Measurements from ENCODE around the gene CLDN7.

Gene CLDN7

GRCh38 chr17:7262192-7262934 lies at the start of gene CLDN7:
Gene CLDN7 (minus strand): TSS chr17:7262478. CDS start chr17:7262043, 435 bp downstream.
- DNase-seq = peak; percentile 31 to 68

DNA sequence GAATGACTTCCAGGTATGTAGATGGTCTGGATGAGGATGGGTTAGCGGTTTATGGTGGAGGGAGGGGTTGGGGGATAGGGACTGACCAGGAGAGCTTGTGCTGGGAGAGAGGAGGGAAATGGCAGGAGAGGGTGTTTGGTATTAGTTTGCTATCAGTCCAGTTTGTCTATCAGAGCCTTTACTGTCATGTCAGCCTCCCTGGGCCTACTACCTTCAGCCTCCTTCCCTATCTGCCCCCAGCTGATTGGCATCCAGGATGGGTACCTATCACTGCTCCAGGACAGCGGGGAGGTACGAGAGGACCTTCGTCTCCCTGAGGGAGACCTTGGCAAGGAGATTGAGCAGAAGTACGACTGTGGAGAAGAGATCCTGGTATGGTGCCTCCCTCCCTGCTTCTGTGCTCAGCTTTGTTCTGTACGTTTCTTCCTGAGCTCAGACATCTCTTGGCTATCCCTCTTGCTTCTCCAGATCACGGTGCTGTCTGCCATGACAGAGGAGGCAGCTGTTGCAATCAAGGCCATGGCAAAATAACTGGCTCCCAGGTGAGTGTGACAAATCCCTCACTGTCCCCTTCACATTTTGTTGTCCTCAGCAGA lies 48.9 kb upstream of the CLDN7 start:
- no peak for DNase-seq

DNA sequence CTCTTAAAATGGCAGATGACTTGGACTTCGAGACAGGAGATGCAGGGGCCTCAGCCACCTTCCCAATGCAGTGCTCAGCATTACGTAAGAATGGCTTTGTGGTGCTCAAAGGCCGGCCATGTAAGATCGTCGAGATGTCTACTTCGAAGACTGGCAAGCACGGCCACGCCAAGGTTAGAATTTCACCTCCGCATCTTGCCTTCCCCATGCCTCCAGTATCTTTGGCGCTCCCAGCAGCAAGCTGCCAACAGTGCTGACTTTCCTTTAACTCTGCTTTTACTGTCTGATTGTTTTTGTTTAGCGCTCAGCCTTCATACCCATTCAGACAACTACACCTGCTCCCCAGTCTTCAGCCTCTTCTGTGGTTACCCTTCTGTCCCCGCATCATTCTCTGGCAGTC lies 47.4 kb upstream of the CLDN7 start:
- no peak for DNase-seq

- DNase-seq = peak in 1 of 2 experiments; percentile 26
Observed at GRCh38 chr17:7308625-7309433, 46.6 kb upstream of the CLDN7 start.

DNA sequence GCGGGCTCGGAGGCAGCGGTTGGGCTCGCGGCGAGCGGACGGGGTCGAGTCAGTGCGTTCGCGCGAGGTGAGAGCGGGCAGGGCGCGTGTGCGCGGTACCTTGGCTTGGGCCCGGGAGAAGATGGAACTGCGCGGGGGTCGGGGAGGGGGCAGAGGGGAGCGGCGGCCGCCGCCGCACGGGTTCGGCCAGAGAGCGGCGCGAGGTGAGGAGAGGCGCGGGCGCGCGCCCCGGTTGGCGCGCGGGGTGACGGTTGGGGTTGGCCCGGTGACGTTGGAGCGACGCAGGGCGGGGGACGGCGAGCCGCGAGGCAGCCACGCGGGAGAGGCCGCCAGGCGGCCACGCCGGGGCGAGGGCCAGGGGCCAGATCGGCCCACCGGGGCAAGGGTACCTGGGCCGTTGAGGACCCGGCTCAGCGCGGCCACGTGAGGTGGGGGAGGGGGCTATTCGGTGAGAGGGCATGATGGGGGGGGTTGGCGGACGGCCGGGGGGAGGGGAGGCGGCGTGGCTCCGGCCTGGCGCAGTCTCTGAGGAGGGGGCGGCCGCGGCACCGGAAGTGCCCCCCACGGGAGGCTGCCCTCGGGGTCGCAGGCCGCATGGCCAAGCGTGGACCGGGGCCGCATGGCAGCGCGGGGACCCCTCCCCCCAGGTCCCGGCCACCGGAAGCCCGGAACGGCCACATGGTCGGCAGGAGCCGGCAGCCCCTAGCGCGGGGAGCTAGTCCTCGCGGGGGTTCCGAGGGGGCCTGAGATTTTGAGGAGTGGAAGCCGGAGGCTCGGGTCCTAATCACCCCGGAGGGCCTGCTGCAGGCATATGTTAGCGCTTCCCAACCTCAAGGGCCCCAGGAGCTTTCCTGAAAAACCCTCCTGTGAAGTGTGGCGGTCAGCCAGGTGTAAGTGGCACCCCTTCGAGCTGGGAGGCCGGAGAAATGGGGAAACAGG lies 45.7 kb upstream of the CLDN7 start:
- no peak for DNase-seq

GRCh38 chr17:7306911-7307685 lies 44.8 kb upstream of the CLDN7 start, which contains the start of gene EIF5A:
Gene EIF5A (plus strand): TSS chr17:7307628. CDS start chr17:7309636, 2,008 bp downstream.
- DNase-seq = peak; percentile 93 to 94

DNA sequence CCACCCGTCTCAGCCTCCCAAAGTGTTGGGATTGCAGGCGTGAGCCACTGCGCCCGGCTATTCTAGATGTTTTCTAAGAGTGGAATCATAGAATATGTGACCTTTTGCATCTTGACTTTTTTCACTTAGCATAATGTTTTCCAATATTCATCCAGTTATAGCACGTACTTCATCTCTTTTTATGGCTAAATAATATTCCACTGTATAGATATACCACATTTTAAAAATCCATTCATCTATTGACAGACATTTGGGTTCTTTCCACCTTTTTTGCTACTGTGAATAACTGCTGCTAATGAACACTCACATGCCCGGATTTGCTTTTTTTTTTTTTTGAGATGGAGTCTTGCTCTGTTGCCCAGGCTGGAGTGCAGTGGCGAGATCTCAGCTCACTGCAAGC lies 41.9 kb upstream of the CLDN7 start:
- DNase-seq = no peak

- DNase-seq = peak; percentile 16 to 29
Observed at GRCh38 chr17:7296189-7296861, 34.0 kb upstream of the CLDN7 start.

DNA sequence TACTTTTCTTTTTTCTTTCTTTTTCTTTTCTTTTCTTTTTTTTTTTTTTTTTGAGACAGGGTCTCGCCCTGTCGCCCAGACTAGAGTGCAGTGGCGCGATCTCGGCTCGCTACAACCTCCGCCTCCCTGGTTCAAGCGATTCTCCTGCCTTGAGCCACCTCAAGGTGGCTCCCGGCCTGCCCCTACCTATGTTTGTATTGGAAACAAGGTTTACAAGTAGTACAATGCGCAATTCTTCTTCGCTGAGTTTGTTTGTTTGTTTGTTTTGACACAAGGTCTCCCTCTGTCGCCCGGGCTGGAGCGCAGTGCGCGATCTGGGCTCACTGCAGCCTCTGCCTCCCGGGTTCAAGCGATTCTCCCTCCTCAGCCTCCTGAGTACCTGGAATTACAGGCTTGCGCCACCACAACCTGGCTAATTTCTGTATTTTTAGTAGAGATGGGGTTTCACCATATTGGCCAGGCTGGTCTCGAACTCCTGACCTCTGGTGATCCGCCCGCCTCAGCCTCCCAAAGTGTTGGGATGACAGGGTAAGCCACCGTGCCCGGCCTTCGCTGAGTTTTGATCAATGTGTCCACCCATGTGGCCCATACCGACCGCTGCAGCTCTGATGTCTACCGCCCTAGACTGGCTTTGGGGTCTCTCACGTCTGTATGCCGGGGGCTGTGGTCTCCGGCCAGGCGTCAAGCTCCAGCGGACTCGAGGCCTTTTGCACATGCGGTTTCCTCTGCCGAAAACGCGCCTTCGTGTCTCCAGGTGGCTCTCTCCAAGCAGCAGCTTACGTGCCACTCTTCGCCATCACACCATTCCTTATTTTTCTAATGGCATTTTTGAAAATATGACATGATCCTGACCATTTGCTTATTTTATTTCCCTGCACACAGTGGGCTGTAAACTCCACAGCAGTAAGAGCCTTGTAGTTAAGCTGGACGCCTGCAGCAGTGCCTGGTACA lies 33.2 kb upstream of the CLDN7 start:
- DNase-seq = no peak

- DNase-seq = peak; percentile 42 to 72
Observed at GRCh38 chr17:7294614-7295153, 32.4 kb upstream of the CLDN7 start, which contains the start of gene YBX2. Gene YBX2 (minus strand): TSS chr17:7294639. CDS start chr17:7294500, 139 bp downstream.

DNA sequence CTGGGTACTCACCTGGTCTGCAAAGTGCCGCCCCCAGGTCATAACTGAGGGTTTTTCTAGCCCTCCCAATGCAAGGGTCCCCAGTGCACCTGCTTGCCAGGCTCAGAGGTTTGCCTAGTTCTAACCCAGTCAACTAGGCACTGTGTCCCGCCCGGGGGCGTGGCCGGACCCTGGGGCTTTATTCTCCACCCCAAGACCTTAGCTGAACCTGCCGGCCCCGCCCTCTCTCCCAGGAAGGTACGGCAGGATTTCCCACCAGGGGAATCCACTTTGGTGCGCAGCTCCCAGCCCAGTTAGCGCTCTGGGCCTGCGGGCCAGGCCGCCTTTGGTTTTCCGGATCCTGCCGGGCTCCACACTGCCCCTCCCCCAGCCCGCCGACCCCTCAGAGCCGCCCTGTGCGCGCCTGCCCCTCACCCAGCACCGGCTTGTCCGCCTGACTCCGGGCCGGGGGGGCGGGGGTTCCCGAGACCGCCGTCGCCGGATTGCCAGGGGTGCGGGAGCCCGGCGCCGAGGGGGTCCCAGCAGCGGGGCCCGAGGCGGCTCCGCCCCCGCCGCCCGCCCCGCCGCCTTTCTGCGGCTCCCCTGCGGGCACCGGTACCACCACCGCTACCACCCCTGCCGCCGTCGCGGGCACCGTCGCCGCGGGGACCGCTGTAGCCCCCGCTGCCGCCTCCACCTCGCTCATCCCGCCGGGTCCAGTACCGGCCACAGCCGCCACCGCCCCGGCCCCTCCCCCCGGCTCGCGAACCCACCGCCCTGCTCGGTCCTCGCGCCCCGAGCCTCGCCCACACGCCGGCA lies 31.7 kb upstream of the CLDN7 start:
- peak in 1 of 2 experiments; percentile 5 for DNase-seq

- no peak for DNase-seq
Observed at GRCh38 chr17:7293159-7293558, 30.9 kb upstream of the CLDN7 start.

- no peak for DNase-seq
Observed at GRCh38 chr17:7292729-7293128, 30.5 kb upstream of the CLDN7 start.

- DNase-seq = no peak
Observed at GRCh38 chr17:7292194-7292593, 29.9 kb upstream of the CLDN7 start.

GRCh38 chr17:7290685-7291084 lies 28.4 kb upstream of the CLDN7 start:
- no peak for DNase-seq

DNA sequence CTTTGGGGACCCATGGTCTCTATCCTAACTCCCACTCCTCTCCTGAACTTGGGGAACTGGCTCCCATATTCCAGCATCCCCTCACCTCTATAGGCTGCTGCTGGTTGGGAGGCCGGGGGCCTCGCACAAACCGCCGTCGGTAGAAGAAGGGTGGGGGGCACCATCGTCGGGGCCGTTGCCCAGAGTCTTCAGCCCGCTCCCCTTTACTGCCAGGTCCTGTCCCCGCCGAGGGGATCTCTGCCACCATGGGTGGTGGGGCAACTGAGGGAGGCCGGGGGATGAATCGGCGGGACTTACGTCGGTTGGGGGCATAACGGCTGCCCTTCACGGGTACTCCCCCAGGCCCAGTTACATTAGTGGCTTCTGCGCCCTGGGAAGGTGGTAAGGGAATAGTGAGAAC lies 27.9 kb upstream of the CLDN7 start:
- no peak for DNase-seq

GRCh38 chr17:7289256-7290032 lies 27.2 kb upstream of the CLDN7 start:
- no peak for DNase-seq

GRCh38 chr17:7285679-7286078 lies 23.4 kb upstream of the CLDN7 start:
- DNase-seq = no peak

Measured in NCI-H187 (cell line).